H1 (cell line): ENCODE results near the gene MAP2K2. TPM values are rescaled to one million over a fixed set of nuclear protein-coding genes. Genes with fewer than 3 reads are reported as not detected.
A peak's percentile ranks its signal among the peaks of the same experiment; 100 is the strongest.

Experiments used
- CTCF ChIA-PET: fragments of 300-600 bp; sonication (Branson Sonifier 250); formaldehyde crosslinking; loops from one replicate; lab custom pipeline; 2021; ENCODE audit not compliant: partially characterized antibody; lab: Charles Lee
- POLR2A ChIA-PET: fragments of 300-600 bp; sonication (Branson Sonifier 250); formaldehyde crosslinking; loops from one replicate; lab custom pipeline; 2021; ENCODE audit warnings: inconsistent platforms; ENCODE audit not compliant: partially characterized antibody; lab: Charles Lee
- DNase-seq, 2 experiments: peaks; one replicate each; pipeline versions ENCODE4 v3.0.0 to v3.0.0-alpha.2; 2010 to 2022; ENCODE audit warnings: low spot score in 2 of 2, low read depth in 1 of 2, mixed read lengths in 1 of 2
- FAIRE-seq: peaks from 2 replicates; lab custom pipeline; 2011; peaks lifted over from hg19 to GRCh38; lab: Jason Lieb, UNC
- H2AFZ ChIP-seq: 2 replicates; pipeline ENCODE4 v1.8.1; 2012; ENCODE audit warnings: low read length, inconsistent platforms
- H2AK5ac ChIP-seq: 2 replicates; pipeline ENCODE4 v1.6.1; 2013; ENCODE audit warnings: low read depth, low read length
- H2BK120ac ChIP-seq: replicated peaks from 2 replicates; pipeline ENCODE3; 2013; ENCODE audit warnings: low read depth, low read length, inconsistent platforms
- H2BK12ac ChIP-seq: 2 replicates; pipeline ENCODE4 v1.6.1; 2013; ENCODE audit warnings: low read depth, low read length
- H2BK15ac ChIP-seq: 2 replicates; pipeline ENCODE4 v1.6.1; 2013; ENCODE audit warnings: low read length
- H2BK20ac ChIP-seq: 2 replicates; pipeline ENCODE4 v1.6.1; 2013; ENCODE audit warnings: low read length
- H2BK5ac ChIP-seq: 2 replicates; pipeline ENCODE4 v1.6.1; 2013; ENCODE audit warnings: low read depth, low read length
- H3K14ac ChIP-seq: 2 replicates; pipeline ENCODE4 v1.6.1; 2013; ENCODE audit warnings: inconsistent platforms; ENCODE audit not compliant: insufficient read length
- H3K18ac ChIP-seq: 2 replicates; pipeline ENCODE4 v1.6.1; 2013; ENCODE audit warnings: low read length; ENCODE audit errors: extremely low read depth
- H3K23ac ChIP-seq: 2 replicates; pipeline ENCODE4 v1.6.1; 2013; ENCODE audit warnings: inconsistent platforms; ENCODE audit not compliant: insufficient read length
- H3K23me2 ChIP-seq: 2 replicates; pipeline ENCODE4 v1.6.1; 2013; ENCODE audit warnings: low read depth, low read length
- H3K27ac ChIP-seq: 2 replicates; pipeline ENCODE4 v1.6.1; 2011; ENCODE audit warnings: low read depth, low read length, inconsistent platforms
- H3K27me3 ChIP-seq, 4 experiments: replicated peaks in 1 of 4; 1 replicate in 1 of 4; 2 replicates in 3 of 4; pipeline versions ENCODE4 v1.6.1 to v1.8.1; 2011 to 2013; ENCODE audit warnings: low read length in 3 of 4, mild to moderate bottlenecking in 3 of 4, inconsistent platforms in 2 of 4, mixed read lengths in 2 of 4, moderate library complexity in 1 of 4; ENCODE audit not compliant: control insufficient read depth in 3 of 4, insufficient read depth in 3 of 4; ENCODE audit errors: extremely low read depth in 1 of 4
- H3K36me3 ChIP-seq, 4 experiments: 2 replicates each; pipeline versions ENCODE4 v1.6.1 to v1.8.1; 2011 to 2013; ENCODE audit warnings: mild to moderate bottlenecking in 4 of 4, low read length in 3 of 4, moderate library complexity in 2 of 4, control low read depth in 1 of 4, inconsistent platforms in 1 of 4; ENCODE audit not compliant: insufficient read depth in 4 of 4, control insufficient read depth in 2 of 4
- H3K4ac ChIP-seq: replicated peaks from 2 replicates; pipeline ENCODE3; 2013; ENCODE audit warnings: low read length, low read depth, mixed read lengths, inconsistent platforms; ENCODE audit not compliant: insufficient read length
- H3K4me1 ChIP-seq, 4 experiments: replicated peaks in 1 of 4; 1 replicate in 1 of 4; 2 replicates in 3 of 4; pipeline versions ENCODE4 v1.6.1 to v1.8.1; 2011 to 2013; ENCODE audit warnings: low read length in 3 of 4, inconsistent platforms in 2 of 4, mixed read lengths in 1 of 4; ENCODE audit not compliant: insufficient read depth in 4 of 4, control insufficient read depth in 3 of 4
- H3K4me2 ChIP-seq, 2 experiments: 2 replicates each; pipeline versions ENCODE4 v1.6.1 to v1.8.1; 2011 to 2013; ENCODE audit warnings: low read depth in 2 of 2, low read length in 2 of 2, control low read depth in 1 of 2, inconsistent platforms in 1 of 2, mild to moderate bottlenecking in 1 of 2; ENCODE audit not compliant: insufficient read depth in 1 of 2
- H3K4me3 ChIP-seq, 4 experiments: fragments of 200-600, 300-600 bp in 1 of 4; sonication (generic), shearing (Covaris generic), sonication (Bioruptor Twin) in 1 of 4; 2 replicates each; pipeline versions ENCODE4 v1.5.1 to v1.8.1; 2011 to 2016; ENCODE audit warnings: low read length in 4 of 4, low read depth in 3 of 4, control low read depth in 2 of 4, inconsistent platforms in 2 of 4, mild to moderate bottlenecking in 2 of 4, mixed read lengths in 1 of 4, moderate library complexity in 1 of 4; ENCODE audit not compliant: insufficient read depth in 2 of 4; ENCODE audit errors: extremely low read depth in 1 of 4
- H3K56ac ChIP-seq: replicated peaks from 2 replicates; pipeline ENCODE3; 2013; ENCODE audit warnings: low read depth, mild to moderate bottlenecking, mixed read lengths, low read length, inconsistent platforms; ENCODE audit not compliant: insufficient read length
- H3K79me1 ChIP-seq: 2 replicates; pipeline ENCODE4 v1.6.1; 2013; ENCODE audit warnings: low read depth, low read length, control low read depth
- H3K79me2 ChIP-seq, 2 experiments: 2 replicates each; pipeline versions ENCODE4 v1.6.1 to v1.8.1; 2012 to 2013; ENCODE audit warnings: low read length in 2 of 2, mild to moderate bottlenecking in 2 of 2, inconsistent platforms in 1 of 2; ENCODE audit not compliant: insufficient read depth in 2 of 2, control insufficient read depth in 1 of 2
- H3K9ac ChIP-seq, 4 experiments: replicated peaks in 1 of 4; 1 replicate in 1 of 4; 2 replicates in 3 of 4; pipeline versions ENCODE4 v1.6.1 to v1.8.1; 2011 to 2013; ENCODE audit warnings: low read depth in 3 of 4, low read length in 3 of 4, control low read depth in 2 of 4, mild to moderate bottlenecking in 2 of 4, moderate library complexity in 2 of 4, inconsistent platforms in 1 of 4; ENCODE audit errors: extremely low read depth in 1 of 4
- H3K9me3 ChIP-seq, 2 experiments: 2 replicates each; pipeline versions ENCODE4 v1.6.1 to v1.8.1; 2012 to 2013; ENCODE audit warnings: mild to moderate bottlenecking in 2 of 2, moderate library complexity in 2 of 2, control low read depth in 1 of 2, inconsistent platforms in 1 of 2, low read depth in 1 of 2, low read length in 1 of 2, mixed read lengths in 1 of 2; ENCODE audit not compliant: insufficient read depth in 2 of 2
- H4K20me1 ChIP-seq, 2 experiments: replicated peaks in 1 of 2; 2 replicates each; pipeline versions ENCODE3 to v1.8.1; 2011 to 2013; ENCODE audit warnings: inconsistent platforms in 2 of 2, low read length in 2 of 2, mild to moderate bottlenecking in 1 of 2; ENCODE audit not compliant: insufficient read depth in 2 of 2, control insufficient read depth in 1 of 2
- H4K5ac ChIP-seq: 2 replicates; pipeline ENCODE4 v1.6.1; 2013; ENCODE audit warnings: low read length, low read depth, mixed read lengths, inconsistent platforms; ENCODE audit not compliant: insufficient read length
- H4K8ac ChIP-seq: 2 replicates; pipeline ENCODE4 v1.8.0; 2013; ENCODE audit warnings: mild to moderate bottlenecking, moderate library complexity, low read length, inconsistent platforms; ENCODE audit not compliant: insufficient read depth; ENCODE audit errors: extremely low read depth
- H4K91ac ChIP-seq: replicated peaks from 2 replicates; pipeline ENCODE3; 2013; ENCODE audit warnings: low read length, mixed read lengths, inconsistent platforms; ENCODE audit not compliant: insufficient read length
- EP300 ChIP-seq, 2 experiments: IDR thresholded peaks; 1 replicate in 1 of 2; 2 replicates in 1 of 2; pipeline ENCODE4 v1.6.1; 2011 to 2012; ENCODE audit warnings: low read depth in 2 of 2, low read length in 2 of 2, mild to moderate bottlenecking in 2 of 2, borderline replicate concordance in 1 of 2, inconsistent platforms in 1 of 2, moderate library complexity in 1 of 2
- KDM1A ChIP-seq: fragments of 200-600, 300-600 bp; sonication (generic); IDR thresholded peaks from 2 replicates; pipeline ENCODE4 v1.7.1; 2016; ENCODE audit warnings: mild to moderate bottlenecking, low read length, borderline replicate concordance
- WGBS, 2 experiments: shearing (Covaris generic) in 1 of 2; methylation state at CpG; one replicate each; pipeline versions ENCODE4 v1.1.6 to v1.1.7; 2013 to 2015; ENCODE audit warnings: low lambda C conversion rate in 2 of 2, mixed read lengths in 2 of 2, inconsistent platforms in 1 of 2, low coverage in 1 of 2, missing lambda C conversion rate in 1 of 2; ENCODE audit not compliant: insufficient replicate concordance in 2 of 2, insufficient coverage in 1 of 2, insufficient read length in 1 of 2; ENCODE audit errors: extremely low coverage in 1 of 2, missing lambda C conversion rate in 1 of 2; 5-methylcytosine and 5-hydroxymethylcytosine counted together
- polyA plus RNA-seq, 7 experiments: library from polyadenylated mRNA; depleted of rRNA in 3 of 7; stranded (reverse) in 5 of 7; unstranded in 2 of 7; fragments of >200 nt in 5 of 7; fragments of 200-250 nt in 2 of 7; gene quantifications; 1 replicate in 5 of 7; 2 replicates in 1 of 7; 4 replicates in 1 of 7; pipeline versions ENCODE4 v1.2.1 to v1.2.3, GENCODE V29; 2011 to 2013; ENCODE audit warnings: missing spikeins in 2 of 7, mixed read lengths in 2 of 7
- total RNA-seq: library from RNA; stranded (reverse); fragmentation: NEBNext Ultra II Directional; extraction: Animal tissue kit (Norgen Biotek cat#: 25700); gene quantifications from 2 replicates; pipeline ENCODE4 v1.2.1, GENCODE V29; 2021
- TF ChIP-seq, protein P1 (sequence below), 3 experiments: IDR thresholded peaks; 1 replicate in 2 of 3; 2 replicates in 1 of 3; pipeline versions ENCODE4 v1.5.1 to v1.6.1; 2011; ENCODE audit warnings: low read length in 3 of 3, mild to moderate bottlenecking in 3 of 3, inconsistent platforms in 2 of 3, low read depth in 1 of 3, moderate library complexity in 1 of 3; ENCODE audit not compliant: insufficient read depth in 1 of 3; ENCODE audit errors: control extremely low read depth in 1 of 3

The MAP2K2 gene
- total and polyA plus RNA-seq, 2 of the 8 experiments (the other 6 are each of a cell fraction or from before 2014, with no cell fraction given) = 111 to 162 TPM

DNA sequence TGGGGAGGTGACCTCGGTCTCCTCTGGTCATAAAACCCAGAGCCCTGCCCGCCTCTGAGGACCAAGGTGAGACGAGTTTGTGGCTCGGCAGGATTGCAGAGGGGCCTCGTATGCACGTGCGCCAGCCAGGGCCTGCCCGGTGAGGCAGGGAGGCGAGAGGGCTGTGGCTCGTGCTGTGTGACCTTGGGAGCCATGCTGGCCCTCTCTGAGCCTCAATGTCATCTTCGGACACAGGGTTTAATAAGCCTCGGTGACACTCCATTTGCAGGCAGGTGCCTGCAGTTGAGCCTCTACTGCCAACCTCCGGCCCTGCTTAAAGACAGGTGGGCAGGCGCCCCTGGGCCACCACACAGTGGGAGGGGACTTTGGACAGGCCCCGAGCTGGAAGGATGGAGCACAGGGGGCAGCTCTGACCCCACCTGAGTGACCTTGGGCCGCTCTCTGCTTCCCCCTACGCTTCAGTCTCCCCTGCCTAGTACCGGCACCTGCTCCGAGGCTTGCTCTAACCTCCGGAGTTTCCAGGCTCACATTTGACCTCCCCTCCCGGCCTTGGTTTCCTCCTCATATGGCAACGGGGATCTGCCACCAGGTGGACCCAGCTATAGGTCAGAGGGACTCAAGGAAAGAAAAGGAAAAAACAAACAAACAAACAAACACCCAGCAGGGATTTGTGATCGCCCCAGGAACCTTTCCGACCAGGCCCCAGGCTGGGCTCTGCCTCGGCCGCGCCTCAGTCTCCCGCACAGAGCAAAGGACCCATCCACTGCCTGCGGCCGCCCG lies 60.4 kb downstream of the MAP2K2 start:
- peaks cover 6% of the 10 kb centered on the region; the same call in 1 of the 2 replicates for H3K23me2 ChIP-seq
- H4K20me1 ChIP-seq = peaks cover 33% of the 10 kb centered on the region in 2 experiments
- peaks cover 8% of the 10 kb centered on the region for H3K79me1 ChIP-seq
- H3K27me3 ChIP-seq = peaks cover 10 to 15% (median 14%) of the 10 kb centered on the region in 4 experiments
- ChIA-PET POLR2A (interaction anchor here (0.6 to 3.8 kb wide), 10 partner anchors 9 to 212 kb away, joined by 3 to 22 read pairs (median 4); partner anchors contain the start of genes DAPK3 and EEF2), CTCF (interaction anchor here (0.5 to 1.4 kb wide), 3 partner anchors 10 to 93 kb away, joined by 3 to 4 read pairs (median 3); partner anchors contain the start of gene DAPK3)
- no peaks in the 10 kb centered on the region for H3K9me3 ChIP-seq
- WGBS, 2 experiments = 61% methylated on average over 31 of the region's 31 CpGs; no CpG with 5 or more reads in 1 of the 2 experiments
- TF ChIP-seq, protein P1, sequence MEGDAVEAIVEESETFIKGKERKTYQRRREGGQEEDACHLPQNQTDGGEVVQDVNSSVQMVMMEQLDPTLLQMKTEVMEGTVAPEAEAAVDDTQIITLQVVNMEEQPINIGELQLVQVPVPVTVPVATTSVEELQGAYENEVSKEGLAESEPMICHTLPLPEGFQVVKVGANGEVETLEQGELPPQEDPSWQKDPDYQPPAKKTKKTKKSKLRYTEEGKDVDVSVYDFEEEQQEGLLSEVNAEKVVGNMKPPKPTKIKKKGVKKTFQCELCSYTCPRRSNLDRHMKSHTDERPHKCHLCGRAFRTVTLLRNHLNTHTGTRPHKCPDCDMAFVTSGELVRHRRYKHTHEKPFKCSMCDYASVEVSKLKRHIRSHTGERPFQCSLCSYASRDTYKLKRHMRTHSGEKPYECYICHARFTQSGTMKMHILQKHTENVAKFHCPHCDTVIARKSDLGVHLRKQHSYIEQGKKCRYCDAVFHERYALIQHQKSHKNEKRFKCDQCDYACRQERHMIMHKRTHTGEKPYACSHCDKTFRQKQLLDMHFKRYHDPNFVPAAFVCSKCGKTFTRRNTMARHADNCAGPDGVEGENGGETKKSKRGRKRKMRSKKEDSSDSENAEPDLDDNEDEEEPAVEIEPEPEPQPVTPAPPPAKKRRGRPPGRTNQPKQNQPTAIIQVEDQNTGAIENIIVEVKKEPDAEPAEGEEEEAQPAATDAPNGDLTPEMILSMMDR (IDR thresholded peaks at IDR 0.05; ENCODE audit: control extremely low read depth in 1 of 3, insufficient read depth in 1 of 3, low read depth in 1 of 3, low read length in 3 of 3) = peak in 2 of 3 experiments; percentile 16 to 29; a peak in 2 of 4 replicates
- 0 out of 2 replicates have a peak, but pooled peaks have one; percentile 23 for TF ChIP-seq KDM1A
- no peak for TF ChIP-seq EP300 (IDR thresholded peaks at IDR 0.05; ENCODE audit: borderline replicate concordance in 1 of 2, low read depth in 2 of 2, low read length in 2 of 2)
- no peak overlapping the region for H3K14ac ChIP-seq
- DNase-seq = no peak
- no peak overlapping the region for H3K9ac ChIP-seq
- H3K56ac ChIP-seq = no peak overlapping the region
- H2BK20ac ChIP-seq = no peak overlapping the region
- no peak overlapping the region for H2BK15ac ChIP-seq
- H3K18ac ChIP-seq = no peak overlapping the region
- H4K5ac ChIP-seq = no peak overlapping the region
- peak; percentile 45 for FAIRE-seq
- H3K23ac ChIP-seq = no peak overlapping the region
- no peak overlapping the region for H2AK5ac ChIP-seq
- no peak overlapping the region for H2BK12ac ChIP-seq
- no peaks in the 10 kb centered on the region for H3K36me3 ChIP-seq
- peak overlapping the region; percentile 31 for H4K8ac ChIP-seq
- peaks cover 24 to 63% of the 10 kb centered on the region in 2 experiments; a peak in 3 of 4 replicates for H3K79me2 ChIP-seq
- no peak overlapping the region for H3K27ac ChIP-seq
- no peak overlapping the region for H2AFZ ChIP-seq
- H2BK120ac ChIP-seq = no peak overlapping the region
- peak overlapping the region; percentile 59 to 86 for H3K4me2 ChIP-seq
- H3K4me3 ChIP-seq = peak overlapping the region; percentile 63 to 94 (median 73)
- H4K91ac ChIP-seq = no peak overlapping the region
- H3K4ac ChIP-seq = no peak overlapping the region
- H3K4me1 ChIP-seq = peaks cover 0 to 39% (median 21%) of the 10 kb centered on the region in 4 experiments; a peak in 6 of 7 replicates
- H2BK5ac ChIP-seq = peak overlapping the region; percentile 66; the same call in 1 of the 2 replicates
